ENCODE measurements around the gene HUS1.
"Not testable (repeated sequence)": the region's sequence is repeated elsewhere in the genome, so short reads cannot be mapped to it uniquely, and the experiment has no call there.

Gene HUS1

DNA sequence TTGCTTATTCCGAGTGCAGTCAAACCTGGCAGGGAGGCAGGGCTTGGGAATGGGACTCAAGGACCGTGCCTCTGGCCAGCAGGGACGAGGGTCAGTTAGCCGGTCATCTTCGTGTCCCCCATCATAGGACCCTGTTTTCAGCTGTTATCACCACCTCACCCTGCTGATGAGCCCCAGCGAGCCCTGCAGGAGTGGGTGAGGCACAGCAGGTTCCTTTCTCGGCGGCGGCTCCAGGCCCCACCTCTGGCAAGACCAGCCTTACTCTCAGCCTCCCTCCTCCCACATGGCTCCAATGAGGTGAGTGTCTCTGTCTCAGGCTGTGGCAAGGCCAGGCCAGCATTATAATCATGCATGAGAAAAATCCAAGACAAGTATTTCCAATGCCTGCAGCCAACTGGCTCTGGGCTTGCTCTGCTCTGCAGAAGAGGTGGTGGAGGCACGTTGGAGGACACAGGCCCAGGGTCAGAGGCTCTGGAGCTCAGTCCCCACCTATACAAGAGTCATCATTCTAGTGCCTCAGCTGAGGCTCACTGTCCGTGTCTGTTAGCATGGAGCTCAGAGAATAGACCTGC is 46.9 kb downstream of the HUS1 start:
- Mint-ChIP-seq H3K27me3 (no peaks in the 10 kb centered on the region), H3K4me3 (no peak overlapping the region), H3K9me3 (no peaks in the 10 kb centered on the region), H3K4me1 (ENCODE audit: low read depth) (peaks cover 5% of the 10 kb centered on the region), H3K27ac (no peak overlapping the region), H3K36me3 (ENCODE audit: low read depth) (no peaks in the 10 kb centered on the region)

DNA sequence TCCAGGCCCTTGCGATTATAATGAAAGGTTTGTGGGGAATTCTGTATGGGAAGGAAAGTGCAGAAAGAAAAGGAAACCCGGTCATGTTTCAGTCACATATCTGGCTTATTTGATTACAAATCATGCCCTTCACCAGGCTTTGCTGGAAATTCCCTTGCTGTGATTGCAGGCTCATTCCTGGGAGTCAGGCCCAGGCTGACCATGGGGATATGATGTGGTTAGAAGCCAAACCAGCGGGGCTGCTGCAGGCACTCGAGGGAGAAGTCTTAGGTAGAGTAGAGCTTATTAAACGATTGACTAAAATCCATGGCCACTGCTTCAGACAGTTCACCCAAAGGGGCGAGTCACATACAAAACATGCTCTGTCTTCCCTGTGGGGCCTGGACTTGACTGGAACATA is 47.4 kb downstream of the HUS1 start:
- Mint-ChIP-seq H3K4me1 (ENCODE audit: low read depth) (no peaks in the 10 kb centered on the region), H3K4me3 (no peak overlapping the region), H3K27ac (no peak overlapping the region), H3K9me3 (no peaks in the 10 kb centered on the region), H3K27me3 (no peaks in the 10 kb centered on the region), H3K36me3 (ENCODE audit: low read depth) (no peaks in the 10 kb centered on the region)

DNA sequence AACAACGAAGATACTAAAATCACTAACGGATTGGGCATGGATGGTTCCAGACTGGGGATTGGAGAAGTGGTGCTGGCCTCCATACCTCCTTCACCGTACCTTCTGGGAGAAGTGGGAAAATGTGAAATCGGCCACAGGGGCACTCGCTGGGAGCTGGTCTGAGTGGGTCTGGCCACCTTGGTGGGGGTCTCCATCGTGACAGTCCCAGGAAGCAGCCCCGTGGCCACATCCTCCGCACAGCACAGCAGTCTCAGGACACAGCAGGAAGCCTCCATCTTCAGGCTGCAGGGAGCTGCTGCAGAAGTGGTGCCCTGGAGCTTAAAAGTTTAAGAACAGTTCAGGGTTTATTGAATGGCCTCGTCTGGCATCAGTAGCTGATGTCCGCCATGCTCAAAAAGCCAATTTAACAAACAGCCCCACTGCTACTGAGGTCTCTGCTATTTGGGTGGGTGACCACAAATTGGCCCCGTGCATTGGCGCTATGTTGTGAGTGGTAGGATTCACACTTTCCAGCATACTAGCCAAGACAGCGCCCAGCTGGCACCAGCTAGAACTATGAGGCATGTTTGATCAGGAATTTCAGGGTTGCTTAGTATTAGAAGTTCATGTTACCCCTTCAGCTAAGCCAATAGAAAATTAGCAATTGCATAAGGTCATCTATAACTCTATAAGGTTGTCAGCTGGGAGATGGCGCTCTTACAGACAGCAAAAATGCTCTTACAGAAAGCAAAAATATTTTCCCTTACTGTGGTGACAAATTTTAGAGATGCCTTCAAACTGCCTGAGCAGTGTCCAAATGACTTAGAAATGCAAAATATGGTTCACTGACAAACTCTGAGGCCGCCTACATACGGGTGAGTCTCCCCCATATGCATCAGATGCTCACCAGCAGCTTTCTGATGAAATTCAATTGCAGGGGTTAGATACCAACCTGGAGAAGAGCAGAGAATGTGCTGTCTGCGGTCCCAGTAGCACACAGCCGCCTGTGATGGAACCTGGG is 48.1 kb downstream of the HUS1 start:
- Mint-ChIP-seq H3K4me1 (ENCODE audit: low read depth) (no peaks in the 10 kb centered on the region), H3K36me3 (ENCODE audit: low read depth) (no peaks in the 10 kb centered on the region), H3K9me3 (peaks cover 5% of the 10 kb centered on the region), H3K4me3 (no peak overlapping the region), H3K27me3 (no peaks in the 10 kb centered on the region), H3K27ac (no peak overlapping the region)

DNA sequence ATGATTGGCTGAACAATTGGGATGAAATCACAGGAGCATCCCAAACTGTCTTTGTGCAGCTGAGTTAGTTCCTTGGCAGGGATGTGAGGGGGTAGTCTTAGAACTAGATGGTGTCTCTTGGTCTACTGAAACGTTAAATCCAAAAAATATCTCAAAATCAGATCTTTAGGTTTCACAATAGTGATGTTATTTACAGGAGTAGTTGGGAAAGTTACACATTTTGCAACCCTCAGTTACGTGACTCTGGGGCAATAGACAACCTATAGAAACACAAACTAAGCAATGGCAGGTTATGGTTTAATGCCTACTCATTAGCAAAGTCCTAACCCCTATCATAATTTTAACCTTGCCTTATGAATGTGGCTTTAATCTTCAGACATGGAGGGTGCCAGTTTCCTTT is 55.1 kb downstream of the HUS1 start:
- Mint-ChIP-seq H3K27ac (no peak overlapping the region), H3K4me1 (ENCODE audit: low read depth) (no peaks in the 10 kb centered on the region), H3K36me3 (ENCODE audit: low read depth) (no peaks in the 10 kb centered on the region), H3K4me3 (no peak overlapping the region), H3K27me3 (no peaks in the 10 kb centered on the region), H3K9me3 (peaks cover 5% of the 10 kb centered on the region)

DNA sequence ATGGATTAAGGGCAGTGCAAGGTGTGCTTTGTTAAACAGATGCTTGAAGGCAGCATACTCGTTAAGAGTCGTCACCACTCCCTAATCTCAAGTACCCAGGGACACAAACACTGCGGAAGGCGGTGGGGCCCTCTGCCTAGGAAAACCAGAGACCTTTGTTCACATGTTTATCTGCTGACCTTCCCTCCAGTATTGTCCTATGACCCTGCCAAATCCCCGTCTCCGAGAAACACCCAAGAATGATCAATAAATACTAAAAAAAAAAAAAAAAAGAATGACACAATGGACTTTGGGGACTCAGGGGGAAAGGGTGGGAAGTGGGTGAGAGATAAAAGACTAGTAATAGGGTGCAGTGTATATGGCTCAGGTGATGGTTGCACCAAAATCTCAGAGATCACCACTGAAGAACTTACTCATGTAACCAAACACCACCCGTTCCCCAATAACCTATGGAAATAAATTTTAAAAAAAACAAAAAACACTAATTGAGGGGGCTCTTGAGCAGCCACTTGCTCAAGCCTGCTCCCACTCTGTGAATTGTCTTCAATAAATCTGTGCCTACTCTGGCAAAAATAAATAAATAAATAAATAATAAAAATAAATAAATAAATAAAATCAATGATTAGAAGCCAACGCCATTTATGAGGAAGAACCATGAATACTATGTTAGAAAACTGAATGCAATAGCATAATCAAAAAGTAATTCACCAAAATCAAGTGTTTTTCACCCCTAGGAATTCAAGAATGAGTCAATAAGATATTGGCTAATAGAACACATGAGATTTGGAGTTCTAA is 56.1 kb downstream of the HUS1 start:
- H3K27me3 Mint-ChIP-seq: not testable (repeated sequence)

DNA sequence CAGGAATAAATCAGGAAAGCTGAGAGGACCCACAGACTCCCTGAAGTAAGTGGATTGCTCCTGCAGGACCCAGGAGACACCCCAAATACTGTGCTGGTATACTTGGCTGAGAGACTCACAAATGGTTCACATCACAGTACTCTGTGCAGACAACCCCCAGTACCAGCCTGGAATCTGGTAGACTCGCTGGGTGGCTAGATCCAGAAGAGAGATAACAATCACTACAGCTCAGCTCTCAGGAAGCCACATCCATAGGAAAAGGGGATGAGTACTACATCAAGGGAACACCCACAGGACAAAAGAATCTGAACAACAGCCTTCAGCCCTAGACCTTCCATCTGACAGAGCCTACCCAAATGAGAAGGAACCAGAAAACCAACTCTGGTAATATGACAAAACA is 62.9 kb downstream of the HUS1 start:
- H3K9me3 Mint-ChIP-seq; H3K27ac Mint-ChIP-seq; H3K4me1 Mint-ChIP-seq (ENCODE audit: low read depth); H3K36me3 Mint-ChIP-seq (ENCODE audit: low read depth); H3K4me3 Mint-ChIP-seq; H3K27me3 Mint-ChIP-seq: not testable (repeated sequence)

More for the DNA sequence above, 56.1 kb downstream of the HUS1 start:
- H3K4me3 Mint-ChIP-seq; H3K9me3 Mint-ChIP-seq; H3K36me3 Mint-ChIP-seq (ENCODE audit: low read depth); H3K27ac Mint-ChIP-seq; H3K4me1 Mint-ChIP-seq (ENCODE audit: low read depth): not testable (repeated sequence)

DNA sequence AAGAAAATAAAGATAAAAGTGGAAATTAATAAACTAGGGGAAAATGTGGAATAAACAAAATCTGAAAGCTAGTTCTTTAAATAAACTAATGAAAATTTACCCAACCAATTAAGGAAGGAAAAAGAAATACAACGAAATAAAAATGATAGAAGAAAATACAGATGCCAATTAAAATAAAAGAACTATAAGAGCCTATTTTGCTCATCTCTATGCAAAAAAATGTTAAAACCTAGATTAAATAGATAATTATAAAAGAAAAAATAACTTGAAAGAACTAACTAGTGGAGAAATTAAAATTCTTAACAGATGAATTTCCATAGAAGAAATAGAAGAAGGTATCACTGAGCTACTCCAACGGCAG is 63.8 kb downstream of the HUS1 start:
- no peaks in the 10 kb centered on the region for H3K36me3 Mint-ChIP-seq (ENCODE audit: low read depth)
- H3K27ac Mint-ChIP-seq: no peak overlapping the region
- H3K4me1 Mint-ChIP-seq (ENCODE audit: low read depth): no peaks in the 10 kb centered on the region
- no peak overlapping the region for H3K4me3 Mint-ChIP-seq
- no peaks in the 10 kb centered on the region for H3K9me3 Mint-ChIP-seq
- peaks cover 10% of the 10 kb centered on the region for H3K27me3 Mint-ChIP-seq

DNA sequence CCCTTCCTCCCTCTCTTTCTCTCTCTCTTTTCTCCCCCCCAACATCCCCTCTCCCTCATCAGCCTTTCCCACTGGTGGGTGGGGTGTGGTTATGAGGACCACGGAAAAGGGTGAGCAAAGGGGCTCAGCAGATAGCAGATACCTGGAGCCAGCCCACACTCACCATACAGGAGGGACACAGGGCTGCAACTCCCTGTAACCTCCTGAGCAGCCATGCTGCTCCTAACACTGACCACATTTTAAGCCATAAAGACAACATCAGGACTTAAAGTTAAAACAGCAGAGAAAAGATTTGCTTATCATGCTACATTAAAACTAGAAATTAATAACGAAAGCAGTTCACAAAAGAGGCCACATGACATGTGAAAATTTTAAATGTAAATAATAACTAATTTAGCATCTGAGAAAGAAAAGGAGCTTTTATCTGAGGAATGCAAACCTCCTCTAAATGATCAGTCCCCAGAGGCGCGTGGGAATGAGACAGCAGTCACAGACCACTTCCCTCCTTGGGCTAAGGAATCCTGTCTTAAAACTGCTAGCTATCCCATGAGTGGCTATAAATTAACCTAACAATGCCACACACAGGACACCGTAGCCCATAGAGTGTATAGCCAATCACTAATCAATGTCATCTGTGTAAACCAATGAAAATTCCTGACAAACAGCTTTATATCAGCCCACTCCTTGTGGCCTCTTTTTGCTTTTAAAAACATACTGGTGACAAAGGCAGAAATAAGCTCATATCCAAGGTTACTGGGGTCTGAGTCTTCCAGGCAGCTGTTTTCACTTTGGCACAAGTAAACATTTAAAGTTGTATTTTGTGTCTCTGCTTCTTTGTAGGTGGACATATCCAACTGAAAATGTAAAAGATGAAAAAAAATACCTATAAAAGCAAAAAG is 64.4 kb downstream of the HUS1 start:
- Mint-ChIP-seq H3K9me3 (no peaks in the 10 kb centered on the region), H3K27ac (no peak overlapping the region), H3K27me3 (peaks cover 10% of the 10 kb centered on the region), H3K4me3 (no peak overlapping the region), H3K36me3 (ENCODE audit: low read depth) (no peaks in the 10 kb centered on the region), H3K4me1 (ENCODE audit: low read depth) (no peaks in the 10 kb centered on the region)

All from stimulated activated naive CD8-positive, alpha-beta T cell treated with anti-CD3 and anti-CD28 coated beads, Interleukin-15, Interleukin-2, amounts not matched to agents 100 ng/mL and 50 ng/mL, for 24 hours (primary cell).